Left ventricle myocardium superior (tissue), 1 donor: ENCODE data around the gene ZNF783. TPM values are rescaled to one million over a fixed set of nuclear protein-coding genes. Genes with fewer than 3 reads are reported as not detected.
"Not testable (repeated sequence)": the region's sequence is repeated elsewhere in the genome, so short reads cannot be mapped to it uniquely, and the experiment has no call there.

Experiments
- ATAC-seq: fragments of 200-7000 bp; cut with Tn5 transposase; one replicate; pipeline ENCODE4 v1.9.1; 2020; ENCODE audit warnings: mild to moderate bottlenecking, moderate library complexity
- DNase-seq: peaks from one replicate; pipeline ENCODE4 v3.0.0-alpha.2; 2020
- intact Hi-C: fragments of 100-400 bp; cut with micrococcal nuclease; formaldehyde crosslinking; loops from one replicate; pipeline ENCODE4 v1.11.0; 2022
- total RNA-seq: library from RNA; stranded (reverse); fragmentation: NEBNext Ultra II Directional; extraction: Animal tissue kit (Norgen Biotek cat#: 25700); gene quantifications from one replicate; pipeline ENCODE4 v1.2.1, GENCODE V29; 2021
- donor health status: DM: no; HTN: yes; CAD: no; lungs with severe emphysema.

The ZNF783 gene
- total RNA-seq, 1 donor from 2014 or later, result 4.8 TPM

DNA sequence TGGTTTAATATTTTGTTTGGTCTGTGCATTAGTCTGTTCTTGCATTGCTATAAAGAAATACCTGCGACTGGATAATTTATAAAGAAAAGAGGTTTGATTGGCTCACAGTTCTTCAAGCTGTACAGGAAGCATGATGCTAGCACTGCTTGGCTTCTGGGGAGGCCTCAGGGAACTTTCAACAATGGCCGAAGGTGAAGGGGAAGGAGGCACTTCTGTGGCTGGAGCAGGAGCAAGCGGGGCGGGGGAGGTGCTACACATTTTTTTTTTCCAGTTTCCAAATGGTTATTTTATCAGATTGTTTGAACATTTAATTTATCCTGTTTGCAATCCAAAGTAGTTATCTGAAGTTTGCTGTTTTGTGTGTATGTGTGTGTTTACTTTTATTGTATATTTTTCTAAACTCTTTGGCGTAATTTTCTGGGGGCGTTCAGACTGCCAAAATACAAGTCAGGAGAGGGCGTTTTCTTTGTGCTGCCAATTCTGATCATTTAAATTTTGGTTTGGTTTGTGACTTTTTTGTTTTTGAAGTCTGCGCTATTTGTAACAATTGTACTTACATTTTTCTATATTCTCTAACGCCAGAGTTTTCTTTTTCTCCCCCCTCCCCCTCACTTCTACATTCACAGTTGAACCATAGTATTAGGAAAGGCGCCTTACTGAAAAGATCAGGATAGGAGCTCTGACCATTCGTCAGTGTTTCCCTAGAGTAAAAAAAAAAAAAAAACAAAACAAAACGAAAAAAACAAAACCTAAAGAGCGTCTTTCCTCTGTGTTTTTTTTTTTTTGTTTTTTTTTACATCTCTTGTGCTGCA, 58.5 kb downstream of the ZNF783 start:
- no peak for ATAC-seq
- no peak for DNase-seq
- intact Hi-C loops, result no loop called here

DNA sequence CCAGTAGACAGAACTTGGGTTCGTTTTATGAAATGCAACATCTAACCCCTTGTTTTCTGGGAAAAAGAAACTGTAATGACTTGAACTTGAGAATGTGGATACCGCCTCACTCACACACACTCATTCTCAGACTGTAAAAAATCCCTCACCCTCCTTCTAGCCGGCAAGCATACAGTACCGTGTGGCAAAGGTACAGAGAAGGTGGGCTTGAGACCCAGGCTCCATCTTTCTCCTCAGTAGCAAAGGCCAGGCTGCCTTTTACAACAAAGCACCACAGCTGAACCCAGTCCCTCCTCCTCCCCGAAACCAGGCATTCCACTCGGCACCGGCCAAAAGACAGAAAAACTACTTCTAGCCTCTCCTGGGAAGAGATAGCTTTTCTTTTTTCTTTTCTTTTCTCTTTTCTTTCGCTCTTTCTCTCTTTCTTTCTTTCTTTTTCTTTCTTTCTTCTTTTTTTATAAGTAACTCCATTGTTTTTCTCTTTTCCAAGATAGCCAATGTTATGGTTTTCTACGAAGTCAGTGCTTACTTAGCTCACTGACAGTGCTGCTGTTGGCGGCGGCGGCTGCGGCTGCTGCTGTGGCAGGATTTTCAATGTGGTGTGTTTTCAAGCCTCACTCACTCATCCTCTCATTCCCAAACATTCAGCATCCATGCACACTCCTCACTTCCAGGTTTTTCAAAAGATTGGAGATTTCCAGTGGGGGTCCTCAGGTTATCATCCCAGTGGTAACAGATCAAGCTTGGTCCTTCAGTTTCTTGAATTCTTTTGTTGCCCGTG, 59.3 kb downstream of the ZNF783 start:
- intact Hi-C loops, DNase-seq, ATAC-seq: not testable (repeated sequence)

GRCh38 chr7:149321978-149322541, 60.1 kb downstream of the ZNF783 start:
- DNase-seq (no peak), ATAC-seq (no peak)
- intact Hi-C loops, result no loop called here

- intact Hi-C loops, result no loop called here
- no peak for DNase-seq
- ATAC-seq, result no peak
These were observed 60.7 kb downstream of the ZNF783 start for GRCh38 chr7:149322737-149323136.

DNA sequence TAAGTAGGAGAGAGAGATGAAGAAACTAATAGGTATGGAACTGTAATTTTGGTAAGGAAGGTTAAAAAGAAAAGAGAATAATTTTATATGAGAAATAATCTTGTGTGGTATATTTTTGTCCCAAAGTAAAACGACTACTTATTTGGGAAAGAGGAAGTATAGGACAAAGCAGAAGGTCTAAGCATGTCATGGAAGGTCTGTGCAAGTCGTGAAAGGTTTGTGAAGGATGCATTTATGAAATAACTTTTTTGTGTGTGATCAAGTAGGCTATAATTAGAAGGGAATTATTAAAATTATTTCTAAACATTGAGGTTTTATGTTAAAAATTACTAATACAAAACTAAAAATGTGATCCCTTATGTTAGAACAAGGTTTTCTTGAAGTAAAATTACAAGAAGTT, 63.3 kb downstream of the ZNF783 start:
- ATAC-seq (no peak), DNase-seq (no peak)
- intact Hi-C loops, result no loop called here

GRCh38 chr7:149329265-149329664, 67.3 kb downstream of the ZNF783 start:
- DNase-seq (no peak), ATAC-seq (no peak)
- intact Hi-C loops, result no loop called here

- DNase-seq (no peak), ATAC-seq (no peak)
- intact Hi-C loops, result no loop called here
These were observed 67.9 kb downstream of the ZNF783 start for GRCh38 chr7:149329766-149330334.

DNA sequence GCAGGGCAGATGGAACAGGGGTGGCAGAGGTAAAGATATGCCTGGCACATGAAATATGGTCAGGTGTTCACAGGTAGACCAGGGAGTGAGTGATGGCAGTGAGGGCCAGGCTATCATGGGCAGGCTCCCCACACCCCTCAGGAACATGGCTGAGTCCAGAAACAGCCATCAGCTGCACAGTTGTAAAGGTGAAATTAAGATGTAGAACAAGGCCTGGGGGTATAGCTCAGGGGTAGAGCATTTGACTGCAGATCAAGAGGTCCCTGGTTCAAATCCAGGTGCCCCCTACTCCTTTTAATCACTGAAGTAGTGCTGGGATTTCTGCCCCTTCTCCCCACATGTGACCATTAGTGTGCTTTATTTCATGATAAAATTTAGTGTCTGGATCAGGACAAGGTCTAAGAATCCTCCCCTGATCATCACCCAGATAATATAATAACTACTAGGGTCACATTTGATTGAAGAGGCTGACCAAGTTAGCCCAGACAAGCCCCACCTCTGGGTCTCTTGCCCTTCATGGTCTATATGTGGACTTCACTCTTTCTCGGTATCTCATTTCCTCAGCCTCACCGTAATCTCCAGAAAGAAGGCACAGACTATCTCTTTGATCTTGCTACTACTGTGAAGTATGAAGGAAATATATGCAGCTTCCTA, 69.0 kb downstream of the ZNF783 start:
- intact Hi-C loops, result no loop called here
- DNase-seq, result no peak
- no peak for ATAC-seq

DNA sequence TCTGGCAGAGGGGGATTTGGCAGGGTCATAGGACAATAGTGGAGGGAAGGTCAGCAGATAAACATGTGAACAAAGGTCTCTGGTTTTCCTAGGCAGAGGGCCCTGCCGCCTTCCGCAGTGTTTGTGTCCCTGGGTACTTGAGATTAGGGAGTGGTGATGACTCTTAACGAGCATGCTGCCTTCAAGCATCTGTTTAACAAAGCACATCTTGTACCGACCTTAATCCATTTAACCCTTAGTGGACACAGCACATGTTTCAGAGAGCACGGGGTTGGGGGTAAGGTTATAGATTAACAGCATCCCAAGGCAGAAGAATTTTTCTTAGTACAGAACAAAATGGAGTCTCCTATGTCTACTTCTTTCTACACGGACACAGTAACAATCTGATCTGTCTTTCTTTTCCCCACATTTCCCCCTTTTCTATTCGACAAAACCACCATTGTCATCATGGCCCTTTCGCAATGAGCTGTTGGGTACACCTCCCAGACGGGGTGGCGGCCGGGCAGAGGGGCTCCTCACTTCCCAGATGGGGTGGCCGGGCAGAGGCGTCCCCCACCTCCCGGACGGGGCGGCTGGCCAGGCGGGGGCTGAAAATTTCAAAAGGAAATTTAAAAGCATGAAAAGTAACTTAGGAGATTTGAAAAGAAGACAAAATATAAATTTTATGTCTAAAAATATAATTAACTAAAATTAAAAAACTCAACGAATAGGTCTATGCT, 70.8 kb downstream of the ZNF783 start:
- intact Hi-C loops, DNase-seq, ATAC-seq: not testable (repeated sequence)

DNA sequence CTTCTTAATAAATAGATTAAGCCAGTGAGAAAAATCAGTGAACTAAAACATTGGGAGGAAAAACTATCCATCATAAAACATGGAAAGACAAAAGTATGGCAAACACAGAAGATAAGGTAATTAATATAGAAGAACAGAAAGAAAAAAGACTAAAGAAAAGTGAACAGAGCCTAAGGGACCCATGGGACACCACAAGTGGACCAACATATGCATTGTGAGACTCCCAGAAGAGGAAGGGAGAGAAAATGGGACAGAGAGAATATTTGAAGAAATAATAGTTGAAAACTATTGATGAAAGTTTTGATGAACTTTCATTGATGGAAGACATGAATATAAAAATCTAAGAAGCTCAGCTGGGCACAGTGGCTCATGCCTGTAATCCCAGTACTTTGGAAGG, 71.3 kb downstream of the ZNF783 start:
- ATAC-seq (no peak), DNase-seq (no peak)
- intact Hi-C loops, result no loop called here

- ATAC-seq (no peak), DNase-seq (no peak)
These were observed 72.2 kb downstream of the ZNF783 start for GRCh38 chr7:149334219-149334618.

More at GRCh38 chr7:149334219-149334618, 72.2 kb downstream of the ZNF783 start:
- intact Hi-C loops, result no loop called here

Other genes starting within 250 kb of the ZNF783 start
- 35.1 TPM for gene PDIA4, start 233.7 kb upstream of the ZNF783 start, total RNA-seq
- 2.7 TPM for gene ZNF786, start 171.5 kb upstream of the ZNF783 start, total RNA-seq
- 0.72 TPM for gene ZNF425, start 135.9 kb upstream of the ZNF783 start, total RNA-seq
- 6.6 TPM for gene ZNF398, start 114.7 kb upstream of the ZNF783 start, total RNA-seq
- gene ZNF282, start 66.7 kb upstream of the ZNF783 start, total RNA-seq, result 14.5 TPM
- gene ZNF212, start 22.5 kb upstream of the ZNF783 start, total RNA-seq, result 5.2 TPM
- 8.4 TPM for gene ZNF777, start 198.9 kb downstream of the ZNF783 start, total RNA-seq
- 8.7 TPM for gene ZNF746, start 235.6 kb downstream of the ZNF783 start, total RNA-seq